ENCODE measurements around the gene VPS37C.

DNA sequence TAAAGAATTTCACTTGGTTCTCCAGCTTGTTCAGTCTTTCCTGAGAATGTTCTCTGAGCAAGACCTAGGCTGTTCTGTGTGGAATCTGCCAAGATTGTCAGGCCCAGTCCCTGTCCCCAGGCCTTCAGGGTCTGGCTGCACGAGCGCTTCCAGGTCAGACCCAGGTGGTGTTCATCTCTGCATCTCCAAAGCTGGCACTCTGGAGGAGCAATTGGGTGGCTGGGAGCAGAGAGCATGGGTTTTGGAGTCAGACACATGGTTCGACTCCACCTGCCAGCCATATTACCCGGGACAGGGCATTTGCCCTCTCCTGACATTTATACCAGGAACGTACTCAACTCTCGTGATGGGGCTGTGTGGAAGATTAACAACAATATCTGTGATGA is 50.2 kb downstream of the VPS37C start:
- TF ChIP-seq, protein P1, sequence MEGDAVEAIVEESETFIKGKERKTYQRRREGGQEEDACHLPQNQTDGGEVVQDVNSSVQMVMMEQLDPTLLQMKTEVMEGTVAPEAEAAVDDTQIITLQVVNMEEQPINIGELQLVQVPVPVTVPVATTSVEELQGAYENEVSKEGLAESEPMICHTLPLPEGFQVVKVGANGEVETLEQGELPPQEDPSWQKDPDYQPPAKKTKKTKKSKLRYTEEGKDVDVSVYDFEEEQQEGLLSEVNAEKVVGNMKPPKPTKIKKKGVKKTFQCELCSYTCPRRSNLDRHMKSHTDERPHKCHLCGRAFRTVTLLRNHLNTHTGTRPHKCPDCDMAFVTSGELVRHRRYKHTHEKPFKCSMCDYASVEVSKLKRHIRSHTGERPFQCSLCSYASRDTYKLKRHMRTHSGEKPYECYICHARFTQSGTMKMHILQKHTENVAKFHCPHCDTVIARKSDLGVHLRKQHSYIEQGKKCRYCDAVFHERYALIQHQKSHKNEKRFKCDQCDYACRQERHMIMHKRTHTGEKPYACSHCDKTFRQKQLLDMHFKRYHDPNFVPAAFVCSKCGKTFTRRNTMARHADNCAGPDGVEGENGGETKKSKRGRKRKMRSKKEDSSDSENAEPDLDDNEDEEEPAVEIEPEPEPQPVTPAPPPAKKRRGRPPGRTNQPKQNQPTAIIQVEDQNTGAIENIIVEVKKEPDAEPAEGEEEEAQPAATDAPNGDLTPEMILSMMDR (IDR thresholded peaks at IDR 0.05; ENCODE audit: low read length), result no peak
- no peak for TF ChIP-seq EZH2 (optimal IDR thresholded peaks at IDR 0.05; ENCODE audit: low read depth, low read length)
